ENCODE results near the gene ARHGAP10.

ARHGAP10 gene

DNA sequence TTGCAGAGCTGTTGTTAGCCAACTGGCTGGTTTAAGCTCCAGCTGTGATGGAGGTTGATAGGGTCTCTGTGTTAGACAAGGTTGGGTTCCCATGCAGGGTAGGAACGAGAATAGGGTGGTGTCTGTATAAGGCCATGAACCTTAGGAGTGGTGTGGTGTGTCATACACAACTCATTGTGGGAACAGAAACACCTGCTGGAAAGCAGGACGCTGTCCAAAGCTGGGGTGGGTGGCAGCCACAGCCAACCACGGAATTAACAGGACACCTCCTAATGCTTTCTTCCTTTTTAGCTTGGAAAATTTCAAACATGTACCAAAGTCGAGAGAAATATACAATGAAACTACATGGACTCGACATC is 94.4 kb downstream of the ARHGAP10 start:
- no peak for DNase-seq (ENCODE audit: low spot score)

DNA sequence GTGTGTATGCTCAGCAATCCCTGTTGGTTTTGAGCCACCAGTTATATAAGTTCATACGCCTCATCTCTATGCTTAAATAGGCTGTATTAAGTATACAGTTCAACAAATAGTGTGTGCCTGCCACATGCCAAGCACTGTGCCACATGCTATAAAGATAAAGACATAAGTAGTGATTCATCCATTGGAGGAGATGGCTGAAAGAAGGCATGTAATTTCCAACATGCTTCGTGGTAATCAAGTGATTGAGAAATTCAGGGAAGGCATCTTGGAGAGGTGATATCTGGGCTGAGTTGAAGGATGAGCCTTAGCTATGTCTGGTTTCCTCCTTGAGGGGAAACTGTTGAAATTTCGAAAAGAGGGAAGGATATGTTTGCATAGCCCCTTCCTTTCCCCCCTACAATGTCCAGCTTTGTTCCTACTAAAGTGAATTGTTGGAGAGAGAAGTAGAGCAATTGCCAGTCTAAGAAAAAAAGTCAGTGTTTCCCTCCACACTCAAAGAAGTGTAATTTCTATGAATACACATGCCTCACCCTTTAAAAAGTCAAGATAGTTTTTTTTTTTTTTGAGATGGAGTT is 96.5 kb downstream of the ARHGAP10 start:
- DNase-seq (ENCODE audit: low spot score): no peak

DNA sequence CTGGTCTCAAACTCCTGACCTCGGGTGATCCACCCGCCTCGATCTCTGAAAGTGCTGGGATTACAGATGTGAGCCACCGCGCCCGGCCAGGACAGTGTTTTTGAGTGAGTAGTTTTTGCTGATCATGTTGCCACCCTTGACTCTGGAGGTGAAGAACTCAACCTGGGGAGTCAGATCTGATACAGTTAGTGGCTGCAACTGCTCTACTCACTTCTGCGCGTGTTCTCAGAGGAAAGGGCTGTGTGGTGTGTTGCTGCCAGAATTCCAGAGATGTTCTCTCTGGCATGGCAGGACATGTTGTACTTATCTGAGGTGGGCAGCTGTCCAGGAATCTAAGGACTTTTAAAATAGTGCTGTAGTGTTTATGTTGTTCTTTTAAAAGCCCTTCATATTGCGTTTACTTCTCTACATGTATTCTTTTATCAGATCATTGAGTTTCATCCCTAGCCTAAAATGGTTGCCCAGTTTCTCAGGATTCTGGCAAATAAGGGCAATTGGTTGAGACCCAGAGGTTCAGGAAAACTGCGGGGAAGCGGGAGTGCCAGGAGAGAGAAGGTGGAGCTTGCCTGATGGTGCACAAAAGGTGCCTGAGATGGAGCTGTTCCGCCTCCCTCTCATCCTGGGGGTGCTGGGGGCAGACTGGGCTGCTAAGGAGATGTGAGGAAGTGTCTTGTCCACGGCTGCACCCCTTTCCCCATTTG is 97.7 kb downstream of the ARHGAP10 start:
- no peak for DNase-seq (ENCODE audit: low spot score)

DNA sequence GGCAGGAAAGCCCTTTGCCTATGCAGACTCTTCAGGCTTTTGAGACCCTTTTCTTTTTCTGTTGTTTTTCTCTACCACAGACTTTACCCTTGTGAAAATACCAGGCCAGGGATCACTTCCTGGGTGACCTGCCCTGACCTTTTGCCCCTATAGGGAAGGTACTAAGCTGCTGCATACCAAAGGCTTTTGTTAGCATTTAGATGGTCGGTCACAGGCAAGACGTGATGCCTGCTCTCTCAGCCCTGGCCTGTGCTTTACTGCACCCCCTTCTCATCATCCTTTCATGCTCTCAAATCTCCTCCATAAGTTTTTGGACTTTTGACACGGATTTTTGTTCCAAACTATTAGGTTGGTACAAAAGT is 98.2 kb downstream of the ARHGAP10 start:
- DNase-seq (ENCODE audit: low spot score): no peak

DNA sequence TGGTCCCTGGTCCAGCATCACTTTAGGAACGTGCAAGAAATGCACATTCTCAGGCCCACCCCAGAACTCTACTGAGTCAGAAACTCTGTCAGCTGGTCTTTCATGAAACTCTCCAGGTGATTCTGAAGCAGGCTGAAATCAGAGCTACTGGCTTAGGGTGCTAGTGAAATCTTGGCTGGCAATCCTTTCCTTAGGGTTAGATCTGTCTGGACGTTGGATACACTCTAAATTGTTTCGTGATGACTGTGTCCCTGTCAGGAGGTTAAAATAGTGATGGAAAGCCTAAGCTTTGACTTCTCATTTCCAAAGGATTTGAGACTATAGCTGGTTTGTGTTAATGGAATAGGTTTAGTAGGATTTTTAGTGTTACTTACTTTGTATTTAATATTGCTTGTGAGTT is 99.1 kb downstream of the ARHGAP10 start:
- peak; percentile 34 for DNase-seq (ENCODE audit: low spot score)

DNA sequence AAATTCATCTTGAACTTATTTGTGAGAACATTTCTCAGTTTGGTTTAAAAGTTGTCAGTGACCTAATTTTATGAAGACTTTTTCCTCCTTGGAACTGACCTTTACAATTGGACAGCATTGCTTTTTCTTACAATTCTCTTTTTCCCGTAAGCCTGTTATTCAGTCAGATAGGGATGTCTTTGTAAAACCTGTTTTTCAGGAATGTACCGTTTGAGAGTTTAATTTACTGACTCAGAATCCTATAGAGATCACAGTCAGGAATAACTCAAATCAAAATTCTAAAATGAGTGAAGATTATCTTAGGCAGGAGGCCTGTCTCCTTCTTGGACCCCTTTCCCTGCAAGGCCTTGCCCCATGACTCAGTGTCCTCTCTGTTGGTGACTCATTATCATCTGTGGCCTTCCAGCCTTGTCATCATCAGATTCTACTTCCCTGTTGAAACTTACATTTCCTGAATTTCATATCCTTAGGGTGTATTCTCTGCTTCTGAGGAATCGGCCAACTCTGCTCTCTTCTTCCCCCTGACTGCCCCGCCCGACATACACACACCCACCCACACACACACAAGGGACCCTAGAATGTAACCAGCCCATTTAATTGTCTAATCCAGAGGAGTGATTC is 99.8 kb downstream of the ARHGAP10 start:
- peak; percentile 92 for DNase-seq (ENCODE audit: low spot score)

DNA sequence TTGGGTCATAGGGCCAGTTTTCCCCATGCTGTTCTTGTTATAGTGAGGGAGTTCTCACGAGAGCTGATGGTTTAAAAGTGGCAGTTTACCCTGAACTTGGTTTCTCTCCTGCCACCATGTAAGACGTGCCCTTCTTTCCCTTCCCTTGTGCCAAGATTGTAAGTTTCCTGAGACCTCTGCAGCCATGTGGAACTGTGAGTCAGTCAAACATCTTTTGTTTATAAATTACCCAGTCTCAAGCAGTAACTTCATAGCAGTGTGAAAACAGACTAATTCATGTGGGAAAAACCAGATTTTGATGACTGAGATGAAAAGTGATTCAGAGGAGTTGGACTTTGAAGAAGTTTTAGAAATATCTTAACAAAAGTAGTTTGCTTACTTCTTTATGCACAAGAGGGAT is 101.4 kb downstream of the ARHGAP10 start:
- no peak for DNase-seq (ENCODE audit: low spot score)

DNA sequence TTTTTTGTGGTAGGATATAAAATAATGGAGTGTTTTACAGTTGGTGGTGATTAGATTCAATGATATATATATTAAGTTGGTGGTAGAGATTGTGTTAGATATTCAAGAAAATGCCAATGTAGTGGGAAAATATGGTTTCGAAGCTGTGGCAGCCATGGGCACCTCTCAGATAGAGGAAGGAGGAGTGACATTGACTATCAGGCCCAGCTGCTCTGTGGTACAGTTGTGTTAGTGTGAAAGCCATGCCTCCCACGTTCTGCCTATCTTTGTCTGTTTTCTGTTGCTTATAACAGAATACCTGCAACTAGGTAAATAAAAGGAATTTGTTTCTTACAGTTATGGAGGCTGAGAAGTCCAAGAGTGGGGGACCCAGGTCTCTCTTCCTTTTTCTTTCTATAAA is 101.9 kb downstream of the ARHGAP10 start:
- DNase-seq (ENCODE audit: low spot score): no peak

DNA sequence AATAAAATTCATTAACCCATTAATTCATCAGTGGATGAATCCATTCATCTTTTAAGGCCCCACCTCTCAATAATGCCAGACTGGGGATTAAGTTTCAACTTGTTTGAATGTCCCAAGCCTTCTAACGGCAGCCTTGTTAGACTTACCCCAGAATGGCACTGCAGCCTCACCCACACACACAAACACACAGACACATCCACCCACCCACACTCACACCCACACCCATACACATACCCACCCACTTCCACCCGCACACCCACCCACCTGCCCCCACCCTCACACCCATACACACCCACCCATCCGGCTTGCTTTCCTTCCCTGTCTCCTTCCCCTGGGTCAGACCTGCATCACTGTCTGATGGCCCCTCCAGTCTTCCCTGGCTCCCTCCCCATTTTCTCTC is 102.6 kb downstream of the ARHGAP10 start:
- no peak for DNase-seq (ENCODE audit: low spot score)

DNA sequence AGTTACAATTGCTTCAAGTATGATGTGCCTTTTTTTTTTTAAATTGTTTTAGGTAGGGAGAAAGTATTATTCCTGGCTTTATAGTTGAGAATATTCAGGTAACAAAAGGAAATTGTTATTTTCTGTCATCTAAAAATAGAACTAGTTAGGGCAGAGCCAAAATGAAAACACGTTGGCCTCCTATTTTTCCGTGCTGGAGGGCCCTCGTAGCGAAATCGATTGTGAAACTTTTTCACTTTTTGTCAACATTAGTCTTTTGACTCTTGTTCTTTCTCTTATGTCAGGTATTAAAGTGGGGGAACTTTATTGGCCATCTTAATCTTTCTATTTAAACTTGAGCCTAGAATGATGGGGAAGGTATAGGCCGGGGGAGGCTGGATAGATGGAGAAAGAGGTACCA is 104.9 kb downstream of the ARHGAP10 start:
- no peak for DNase-seq (ENCODE audit: low spot score)

DNA sequence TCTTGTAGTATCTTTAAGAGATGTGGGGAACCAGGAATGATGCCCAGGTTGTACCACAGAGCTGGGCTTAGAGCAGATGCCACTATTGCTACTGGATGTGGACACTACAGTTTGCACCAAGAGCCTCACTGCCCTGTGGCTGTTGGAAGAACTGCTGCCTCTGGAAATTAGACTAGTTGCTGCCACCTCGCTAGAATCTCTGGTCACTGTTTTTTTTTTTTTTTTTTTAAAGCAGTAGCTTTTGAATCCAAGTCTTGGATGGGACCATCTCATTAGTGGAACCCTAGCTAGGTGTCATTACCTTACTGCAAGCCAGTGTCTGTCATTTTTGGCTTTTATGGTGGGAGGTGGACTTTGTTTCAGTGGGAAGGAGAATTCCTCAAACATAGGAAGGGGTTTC is 105.5 kb downstream of the ARHGAP10 start:
- peak; percentile 48 for DNase-seq (ENCODE audit: low spot score)

DNA sequence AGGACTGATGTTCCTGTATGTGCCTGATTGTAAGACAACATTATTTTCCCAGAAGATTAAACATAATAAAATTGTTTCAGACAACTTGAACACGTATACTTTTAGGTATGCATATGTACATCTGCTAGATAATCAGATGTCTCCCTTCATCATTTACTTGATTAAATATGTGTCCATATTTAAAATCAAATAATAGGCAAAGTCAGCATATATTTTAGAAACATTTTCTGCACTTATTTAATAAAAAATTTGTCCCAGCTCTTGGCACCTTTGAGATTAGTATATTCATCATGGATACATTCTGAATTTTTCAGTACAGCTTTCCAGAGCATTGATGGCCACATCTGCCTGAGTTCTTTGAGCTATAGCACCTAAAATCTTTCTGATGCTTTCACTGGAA is 106.0 kb downstream of the ARHGAP10 start:
- DNase-seq (ENCODE audit: low spot score): no peak

DNA sequence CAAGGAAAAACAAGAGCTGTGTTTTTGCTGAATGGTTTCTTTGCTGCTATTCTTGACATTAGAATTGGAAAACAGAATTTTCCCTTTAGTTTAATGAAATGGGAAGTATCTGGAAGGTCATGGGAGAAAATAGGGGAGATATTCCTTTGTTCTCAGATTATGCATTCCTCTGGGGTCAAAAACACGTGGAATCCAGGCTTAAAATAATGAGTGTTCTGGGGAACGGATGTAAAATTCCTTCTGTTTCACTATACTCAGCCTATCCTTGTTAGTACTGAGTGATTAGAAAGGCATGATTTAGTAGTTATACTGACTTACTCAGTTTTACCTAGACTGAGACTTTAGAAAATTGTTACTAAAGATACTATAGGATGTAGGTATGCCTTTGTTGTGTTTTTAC is 107.3 kb downstream of the ARHGAP10 start:
- no peak for DNase-seq (ENCODE audit: low spot score)

DNA sequence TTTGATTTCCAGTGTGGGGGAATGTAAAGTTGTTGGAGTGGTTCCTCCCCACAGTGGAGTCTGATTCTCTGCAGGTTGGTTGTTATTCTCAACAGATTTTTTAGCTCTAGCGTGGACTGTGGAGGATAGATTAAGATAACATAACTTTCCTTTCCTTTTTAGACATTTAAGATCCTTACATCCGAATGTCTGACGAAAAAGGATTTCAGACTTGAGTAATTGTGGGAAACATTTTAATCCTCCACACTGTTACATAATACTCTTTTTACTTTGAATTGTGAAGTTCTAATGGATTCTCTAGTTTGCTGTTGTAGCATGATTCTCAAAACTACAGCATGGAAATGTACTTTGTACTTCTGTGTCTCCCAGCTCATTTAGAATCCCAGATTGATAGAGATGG is 107.8 kb downstream of the ARHGAP10 start:
- DNase-seq (ENCODE audit: low spot score): no peak

DNA sequence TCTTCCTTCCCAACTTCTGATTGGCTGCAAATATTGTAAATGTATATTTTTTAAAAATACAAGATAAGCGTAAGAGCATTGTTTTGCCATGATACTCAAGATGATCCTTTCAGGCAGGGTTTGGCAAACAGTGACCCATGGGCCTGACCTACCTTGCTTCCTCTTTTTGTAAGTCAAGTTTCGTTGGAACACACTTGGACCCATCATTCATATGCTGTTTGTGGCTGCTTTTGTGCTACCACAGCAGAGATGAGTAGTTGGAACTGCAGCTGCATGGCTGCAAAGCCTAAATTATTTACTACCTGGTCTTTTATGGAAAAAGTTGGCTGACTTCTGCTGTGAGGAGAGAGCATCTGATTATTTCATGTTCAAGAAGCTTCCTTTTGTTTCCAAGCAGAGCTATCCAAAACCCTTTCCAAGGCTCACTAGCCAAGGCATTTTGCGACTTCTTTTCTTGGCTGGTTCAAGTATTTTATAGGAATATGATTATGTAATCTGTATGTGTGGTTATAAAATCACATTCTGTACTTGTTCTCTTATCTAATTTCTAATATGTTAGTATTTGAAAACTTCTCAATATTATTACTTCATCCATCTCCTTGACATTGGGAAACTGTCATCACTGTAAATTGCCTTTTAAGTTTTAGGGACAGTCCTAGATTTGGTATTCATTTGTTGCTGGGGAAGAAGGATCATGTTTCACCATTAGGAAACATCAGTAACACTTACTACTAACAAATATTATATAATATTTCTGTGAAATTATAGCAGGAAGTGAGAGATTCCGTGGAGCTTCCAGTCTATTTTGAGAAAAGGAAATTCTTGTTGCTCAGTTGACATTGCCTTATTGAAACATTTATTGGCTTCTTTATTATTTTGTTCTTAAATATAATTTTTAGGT is 109.2 kb downstream of the ARHGAP10 start:
- DNase-seq (ENCODE audit: low spot score): no peak

DNA sequence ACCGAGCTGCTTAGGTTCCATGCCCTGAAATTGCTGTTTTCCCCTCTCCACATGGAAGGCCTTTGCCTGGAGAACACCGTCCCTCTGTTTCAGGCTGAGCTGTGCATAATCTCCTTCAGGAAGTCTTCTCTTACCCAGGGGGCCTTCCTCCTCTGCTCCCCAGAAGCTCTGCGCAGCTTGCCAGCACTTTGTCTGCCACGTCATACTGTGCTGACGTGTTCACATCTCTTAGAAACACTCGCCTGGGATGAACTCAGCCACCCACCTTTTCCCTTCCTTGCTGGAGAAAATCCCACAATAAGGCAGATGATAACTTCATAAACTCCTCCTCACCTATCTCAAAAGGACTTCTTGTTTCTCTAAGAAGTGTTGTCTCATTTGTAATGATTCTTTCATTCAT is 110.7 kb downstream of the ARHGAP10 start:
- DNase-seq (ENCODE audit: low spot score): no peak

DNA sequence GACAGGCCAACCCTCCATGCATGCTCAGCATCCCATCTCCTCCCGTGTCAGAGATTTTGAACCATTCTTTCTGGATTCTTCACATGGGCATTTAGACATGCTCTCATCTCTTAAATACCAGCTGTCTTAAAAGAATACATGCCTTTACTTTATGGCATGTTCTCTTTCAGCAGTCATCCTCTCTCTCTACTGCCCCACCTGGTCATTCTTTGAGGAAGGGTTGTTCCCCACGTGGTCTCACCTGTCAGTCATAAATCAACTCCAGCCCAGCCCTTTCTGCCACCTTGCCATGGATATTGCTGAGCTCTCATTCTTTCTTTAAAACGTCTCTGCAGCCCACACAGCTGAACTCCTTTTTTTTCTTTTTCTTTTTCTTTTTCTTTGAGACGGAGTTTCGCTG is 111.3 kb downstream of the ARHGAP10 start:
- DNase-seq (ENCODE audit: low spot score): no peak

DNA sequence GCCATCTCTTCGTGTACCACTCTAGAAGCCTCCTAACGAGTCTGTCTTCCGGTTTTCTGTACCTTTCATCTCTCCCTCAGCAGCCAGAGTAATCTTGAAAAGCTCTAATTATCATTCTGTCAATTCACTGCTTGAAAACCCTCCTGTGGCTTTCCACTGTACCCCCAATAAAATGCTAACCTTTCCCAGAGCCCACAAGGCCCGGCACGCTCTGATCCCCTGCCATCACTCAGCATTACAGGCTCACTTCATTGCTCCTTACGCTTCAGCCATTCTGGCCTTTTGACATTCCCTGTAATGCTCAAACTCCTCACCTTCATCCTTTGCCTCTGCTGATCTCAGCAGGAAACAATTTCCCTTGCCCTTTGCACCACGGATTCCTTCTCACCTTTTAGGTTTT is 112.9 kb downstream of the ARHGAP10 start:
- DNase-seq (ENCODE audit: low spot score): no peak

DNA sequence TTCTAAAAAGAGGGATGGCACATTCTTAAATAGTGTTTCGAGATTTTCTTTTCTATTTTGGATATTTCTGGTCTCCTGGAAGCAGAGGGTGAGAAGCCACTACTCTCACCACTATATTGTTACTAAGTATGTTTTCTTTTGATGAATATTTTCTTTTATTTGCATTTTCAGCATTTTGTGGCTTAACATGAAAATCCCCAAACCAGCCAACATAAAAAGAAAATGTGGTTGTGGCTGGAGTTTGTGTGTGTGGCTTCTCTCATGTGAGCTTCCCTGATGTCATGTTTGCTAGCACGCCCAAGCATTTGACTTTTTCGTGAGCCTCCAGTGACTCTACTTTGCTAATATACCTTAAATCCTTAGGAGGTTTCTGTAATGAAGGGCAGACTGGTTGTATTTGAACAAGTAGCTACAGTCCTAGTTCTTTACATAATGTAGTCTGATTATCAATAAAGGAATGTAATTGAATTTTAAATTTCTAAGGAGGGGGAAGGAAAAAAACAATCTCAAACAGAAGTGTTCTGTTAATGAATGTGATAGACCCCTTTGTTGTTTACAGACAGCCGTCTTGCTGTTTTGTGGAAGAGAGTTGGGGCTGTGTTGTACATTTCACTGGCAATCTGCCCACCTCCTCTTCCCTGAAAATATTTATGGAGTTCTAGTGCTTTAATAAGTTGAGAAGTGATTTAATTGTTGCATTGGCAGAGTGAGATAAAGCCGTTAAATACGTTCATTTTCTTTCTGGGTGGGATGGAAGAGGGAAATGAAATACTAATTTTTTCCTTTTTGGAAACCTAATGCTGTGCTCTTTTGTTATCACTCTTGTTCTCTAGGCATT is 114.6 kb downstream of the ARHGAP10 start:
- no peak for DNase-seq (ENCODE audit: low spot score)

DNA sequence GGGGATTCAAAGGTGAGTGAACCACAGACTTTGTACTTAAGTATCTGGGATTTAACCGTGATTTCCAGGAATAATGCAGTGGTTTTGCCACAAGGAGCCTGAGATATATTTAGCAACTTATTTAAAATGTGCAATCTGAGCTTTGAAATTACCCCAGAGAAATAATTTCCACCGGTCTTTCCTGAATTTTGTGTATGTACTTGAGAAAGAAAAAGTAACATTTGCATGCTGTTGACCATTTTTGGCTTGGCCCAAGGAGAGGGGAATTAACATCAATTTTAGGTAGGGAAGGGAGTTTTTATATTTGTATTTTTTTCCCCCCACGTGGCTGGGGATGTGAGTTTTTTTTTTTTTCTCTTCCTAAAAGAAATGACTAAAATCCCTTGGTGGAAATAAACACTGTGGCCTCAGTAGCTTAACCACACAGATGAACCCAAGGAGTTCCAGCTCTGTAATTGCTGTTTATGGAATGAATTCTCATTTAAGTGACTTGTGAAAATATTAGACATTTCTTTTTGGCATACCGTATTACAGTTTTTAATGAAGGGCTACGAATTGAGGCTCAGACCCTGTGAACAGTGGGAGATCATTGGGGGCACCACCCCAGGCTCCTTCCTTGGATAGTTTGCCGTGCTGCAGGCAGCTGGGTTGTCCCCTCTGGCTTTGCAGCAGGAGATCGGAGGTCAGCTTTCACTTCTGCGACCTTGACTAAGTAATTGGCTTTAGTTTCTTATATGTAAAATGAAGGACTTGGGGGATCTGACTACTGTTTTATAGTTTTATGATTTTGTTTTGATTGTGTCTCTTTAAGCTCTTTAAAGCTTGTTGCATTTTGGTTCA is 116.1 kb downstream of the ARHGAP10 start:
- no peak for DNase-seq (ENCODE audit: low spot score)

DNA sequence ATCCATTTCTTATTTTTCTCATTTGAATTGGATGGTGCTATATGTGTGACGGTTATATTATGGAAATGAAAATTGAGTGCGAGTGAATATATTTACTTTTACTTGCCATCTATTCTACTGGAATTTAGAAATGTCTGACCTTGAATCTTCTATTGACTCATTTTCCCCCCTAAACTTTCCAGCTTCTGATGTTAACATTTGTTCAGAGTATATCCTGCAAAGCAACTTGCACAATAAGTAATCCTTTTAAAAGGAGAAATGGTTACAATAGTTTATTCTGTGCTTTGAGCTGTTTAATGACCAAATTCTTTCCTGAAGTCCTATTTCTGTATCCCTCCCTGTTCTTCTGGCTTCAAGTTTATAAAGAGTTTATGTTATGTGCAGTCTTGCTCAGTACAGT is 116.7 kb downstream of the ARHGAP10 start:
- no peak for DNase-seq (ENCODE audit: low spot score)

Measured in RKO (cell line).